Activated CD4-positive, CD25-positive, alpha-beta regulatory T cell treated with anti-CD3 and anti-CD28 coated beads, Interleukin-2, amount 50 U/mL, for 72 hours (primary cell): ENCODE measurements around the gene CLTA.

Experiments used
- DNase-seq: peaks from one replicate; pipeline ENCODE4 v3.0.0; 2021

CLTA gene

GRCh38 chr9:36190388-36191289, at the start of gene CLTA:
CLTA (plus strand) TSS chr9:36190921; CDS start chr9:36191057, 136 bp downstream.
- DNase-seq: peak; percentile 91

- no peak for DNase-seq
Measured at GRCh38 chr9:36141288-36141687, 49.4 kb upstream of the CLTA start.

GRCh38 chr9:36141761-36142160, 49.0 kb upstream of the CLTA start:
- DNase-seq: no peak

GRCh38 chr9:36142510-36143244, 48.0 kb upstream of the CLTA start:
- DNase-seq: no peak

- DNase-seq: no peak
Measured at GRCh38 chr9:36143245-36143641, 47.5 kb upstream of the CLTA start.

GRCh38 chr9:36144309-36145232, 46.1 kb upstream of the CLTA start:
- no peak for DNase-seq

GRCh38 chr9:36145970-36146369, 44.8 kb upstream of the CLTA start:
- no peak for DNase-seq

GRCh38 chr9:36146651-36147050, 44.1 kb upstream of the CLTA start:
- DNase-seq: no peak

GRCh38 chr9:36147441-36148175, 43.1 kb upstream of the CLTA start:
- DNase-seq: no peak

- peak; percentile 67 for DNase-seq
Measured at GRCh38 chr9:36148311-36149051, 42.2 kb upstream of the CLTA start.

- DNase-seq: no peak
Measured at GRCh38 chr9:36149197-36149596, 41.5 kb upstream of the CLTA start.

GRCh38 chr9:36150574-36151315, 40.0 kb upstream of the CLTA start:
- no peak for DNase-seq

GRCh38 chr9:36151316-36152210, 39.2 kb upstream of the CLTA start:
- peak; percentile 72 for DNase-seq

- DNase-seq: no peak
Measured at GRCh38 chr9:36152741-36153438, 37.8 kb upstream of the CLTA start.

- no peak for DNase-seq
Measured at GRCh38 chr9:36153746-36154145, 37.0 kb upstream of the CLTA start.

GRCh38 chr9:36154331-36154952, 36.3 kb upstream of the CLTA start:
- DNase-seq: no peak

GRCh38 chr9:36156116-36156515, 34.6 kb upstream of the CLTA start:
- DNase-seq: no peak

GRCh38 chr9:36158122-36158521, 32.6 kb upstream of the CLTA start:
- DNase-seq: no peak

- DNase-seq: no peak
Measured at GRCh38 chr9:36158917-36159316, 31.8 kb upstream of the CLTA start.
